CD4-positive, alpha-beta T cell treated with Interleukin-10 for 1 hour (primary cell): Measurements from ENCODE around the gene BCL6.

Experiments used
- DNase-seq: peaks from one replicate; pipeline ENCODE4 v3.0.0-alpha.2; 2020

BCL6 gene

GRCh38 chr3:187738331-187739093, 6.8 kb downstream of the BCL6 start:
- peak; percentile 81 for DNase-seq

- DNase-seq, result no peak
These were observed 7.3 kb downstream of the BCL6 start for GRCh38 chr3:187738071-187738330.

- peak; percentile 69 for DNase-seq
These were observed 7.7 kb downstream of the BCL6 start for GRCh38 chr3:187737368-187738070.

- no peak for DNase-seq
These were observed 8.3 kb downstream of the BCL6 start for GRCh38 chr3:187737006-187737367.

GRCh38 chr3:187736418-187736871, 8.8 kb downstream of the BCL6 start:
- DNase-seq, result no peak

- no peak for DNase-seq
These were observed 9.4 kb downstream of the BCL6 start for GRCh38 chr3:187735837-187736236.

- no peak for DNase-seq
These were observed 9.9 kb downstream of the BCL6 start for GRCh38 chr3:187735383-187735782.

- no peak for DNase-seq
These were observed 10.4 kb downstream of the BCL6 start for GRCh38 chr3:187734841-187735240.

GRCh38 chr3:187733371-187733770, 11.9 kb downstream of the BCL6 start:
- DNase-seq, result no peak

- DNase-seq, result no peak
These were observed 15.7 kb downstream of the BCL6 start for GRCh38 chr3:187729598-187729997.

- DNase-seq, result no peak
These were observed 16.2 kb downstream of the BCL6 start for GRCh38 chr3:187728940-187729583.

- DNase-seq, result no peak
These were observed 17.0 kb downstream of the BCL6 start for GRCh38 chr3:187728248-187728647.

- DNase-seq, result no peak
These were observed 18.7 kb downstream of the BCL6 start for GRCh38 chr3:187726564-187726963.

GRCh38 chr3:187725653-187726370, 19.5 kb downstream of the BCL6 start:
- no peak for DNase-seq

- DNase-seq, result no peak
These were observed 20.0 kb downstream of the BCL6 start for GRCh38 chr3:187725224-187725623.

- DNase-seq, result no peak
These were observed 23.1 kb downstream of the BCL6 start for GRCh38 chr3:187722206-187722612.

GRCh38 chr3:187721055-187721454, 24.2 kb downstream of the BCL6 start:
- DNase-seq, result no peak

GRCh38 chr3:187720337-187720670, 25.0 kb downstream of the BCL6 start:
- no peak for DNase-seq

- no peak for DNase-seq
These were observed 25.5 kb downstream of the BCL6 start for GRCh38 chr3:187719628-187720336.

GRCh38 chr3:187718802-187719201, 26.5 kb downstream of the BCL6 start:
- no peak for DNase-seq

- no peak for DNase-seq
These were observed 27.7 kb downstream of the BCL6 start for GRCh38 chr3:187717572-187717971.

- peak; percentile 84 for DNase-seq
These were observed 30.8 kb downstream of the BCL6 start for GRCh38 chr3:187714404-187714979.

GRCh38 chr3:187713504-187713903, 31.8 kb downstream of the BCL6 start:
- peak; percentile 70 for DNase-seq
